ENCODE measurements around the gene GSX2.
"Not testable (repeated sequence)": the region's sequence is repeated elsewhere in the genome, so short reads cannot be mapped to it uniquely, and the experiment has no call there.

GSX2 gene

GRCh38 chr4:54099748-54100574 is at the start of gene GSX2:
GSX2 (plus strand) TSS chr4:54100163; CDS start chr4:54100345, 182 bp downstream.
- TF ChIP-seq CTCF (conservative IDR thresholded peaks at IDR 0.05; ENCODE audit: low read length) = no peak
- H3K4me3 ChIP-seq (ENCODE audit: low read length) = peak within 1 kb of the TSS; percentile 49
- peak; percentile 28 for DNase-seq (ENCODE audit: low read depth)

GRCh38 chr4:54050214-54050904 is 49.6 kb upstream of the GSX2 start:
- DNase-seq (ENCODE audit: low read depth) = no peak
- TF ChIP-seq CTCF (conservative IDR thresholded peaks at IDR 0.05; ENCODE audit: low read length) = no peak
- no peak overlapping the region for H3K4me3 ChIP-seq (ENCODE audit: low read length)

GRCh38 chr4:54053322-54053721 is 46.6 kb upstream of the GSX2 start:
- not testable (repeated sequence) for DNase-seq (ENCODE audit: low read depth); H3K4me3 ChIP-seq (ENCODE audit: low read length)

GRCh38 chr4:54054501-54054900 is 45.5 kb upstream of the GSX2 start:
- TF ChIP-seq CTCF (conservative IDR thresholded peaks at IDR 0.05; ENCODE audit: low read length) = no peak
- no peak for DNase-seq (ENCODE audit: low read depth)
- no peak overlapping the region for H3K4me3 ChIP-seq (ENCODE audit: low read length)

DNA sequence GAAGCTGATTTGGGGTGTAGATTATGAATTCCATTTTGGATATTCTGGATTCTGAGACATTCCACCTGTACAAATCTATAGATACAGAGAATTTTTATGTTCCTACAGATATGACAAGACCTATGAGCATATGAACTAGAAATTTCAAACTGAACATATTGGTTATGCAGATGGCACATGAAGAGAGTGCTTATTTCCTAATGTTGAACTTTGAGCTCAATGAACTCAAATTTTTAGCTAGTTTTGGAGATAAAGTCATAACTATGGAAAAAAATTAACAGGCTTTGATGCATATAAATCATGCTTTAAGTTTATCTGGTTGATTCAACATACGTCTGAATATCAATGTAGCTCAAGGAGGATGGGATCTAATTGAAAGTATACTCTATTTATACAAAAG is 44.5 kb upstream of the GSX2 start:
- TF ChIP-seq CTCF (conservative IDR thresholded peaks at IDR 0.05; ENCODE audit: low read length) = no peak
- H3K4me3 ChIP-seq (ENCODE audit: low read length) = no peak overlapping the region
- no peak for DNase-seq (ENCODE audit: low read depth)

- H3K4me3 ChIP-seq (ENCODE audit: low read length) = no peak overlapping the region
- TF ChIP-seq CTCF (conservative IDR thresholded peaks at IDR 0.05; ENCODE audit: low read length) = no peak
- DNase-seq (ENCODE audit: low read depth) = no peak
Observed at GRCh38 chr4:54056360-54056759, 43.6 kb upstream of the GSX2 start.

DNA sequence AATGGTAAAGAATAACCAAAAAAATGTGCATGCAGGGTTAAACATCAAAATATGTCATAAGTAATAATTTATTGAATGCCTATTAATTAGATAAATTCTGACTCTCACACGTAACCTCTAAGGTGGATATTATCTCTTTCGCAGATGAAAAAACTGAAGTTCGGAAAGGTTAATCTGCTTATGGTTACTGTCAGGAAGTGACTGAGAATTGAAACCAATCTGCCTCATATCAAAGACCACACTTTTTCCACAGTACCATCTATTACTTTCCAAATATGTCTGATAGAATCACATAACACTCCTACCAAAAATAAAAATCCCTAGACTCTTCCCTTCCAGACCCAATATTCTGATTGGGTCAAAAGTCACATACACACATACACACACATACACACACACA is 41.8 kb upstream of the GSX2 start:
- no peak for TF ChIP-seq CTCF (conservative IDR thresholded peaks at IDR 0.05; ENCODE audit: low read length)
- no peak overlapping the region for H3K4me3 ChIP-seq (ENCODE audit: low read length)
- no peak for DNase-seq (ENCODE audit: low read depth)
